Stomach smooth muscle (tissue), 2 donors: ENCODE measurements around the gene ZBTB20.

ENCODE experiments used
- H3K27ac ChIP-seq: one replicate; pipeline ENCODE4 v1.7.0; 2013; ENCODE audit warnings: mild to moderate bottlenecking, low read length, inconsistent platforms
- H3K27me3 ChIP-seq, 2 donors: one replicate each; pipeline ENCODE4 v1.7.0; 2013; ENCODE audit warnings: low read length in 2 of 2; ENCODE audit not compliant: insufficient read depth in 2 of 2, control insufficient read depth in 1 of 2
- H3K36me3 ChIP-seq, 2 donors: one replicate each; pipeline ENCODE4 v1.7.0; 2013; ENCODE audit warnings: low read length in 2 of 2; ENCODE audit not compliant: control insufficient read depth in 2 of 2, insufficient read depth in 2 of 2
- H3K4me1 ChIP-seq: one replicate; pipeline ENCODE4 v1.7.0; 2013; ENCODE audit warnings: low read length; ENCODE audit not compliant: control insufficient read depth, insufficient read depth
- H3K4me3 ChIP-seq, 2 donors: one replicate each; pipeline ENCODE4 v1.7.0; 2013; ENCODE audit warnings: low read length in 2 of 2
- H3K9ac ChIP-seq, 2 donors: one replicate each; pipeline ENCODE4 v1.7.0; 2013; ENCODE audit warnings: low read length in 2 of 2, mild to moderate bottlenecking in 1 of 2
- H3K9me3 ChIP-seq, 2 donors: one replicate each; pipeline ENCODE4 v1.7.0; 2013; ENCODE audit warnings: low read length in 2 of 2; ENCODE audit not compliant: control insufficient read depth in 2 of 2
- donor health status: healthy.
- donor health status: Pancreatic carcinoma.

Gene ZBTB20

GRCh38 chr3:114294940-114295480 is 852.1 kb downstream of the ZBTB20 start:
- Histone ChIP-seq H3K4me3 (no peak overlapping the region), H3K27ac (no peak overlapping the region), H3K9me3 (no peaks in the 10 kb centered on the region), H3K27me3 (peaks cover 0 to 2% of the 10 kb centered on the region in 2 donors), H3K36me3 (no peaks in the 10 kb centered on the region), H3K9ac (no peak overlapping the region), H3K4me1 (no peaks in the 10 kb centered on the region)

- Histone ChIP-seq H3K27ac (no peak within 1 kb of the TSS), H3K4me3 (no peak within 1 kb of the TSS)
Observed at GRCh38 chr3:114293838-114294535, 853.1 kb downstream of the ZBTB20 start, which contains the start of gene TIGIT. TSS of gene TIGIT (plus strand) at chr3:114294028. CDS start at chr3:114294062, 34 bp downstream.

DNA sequence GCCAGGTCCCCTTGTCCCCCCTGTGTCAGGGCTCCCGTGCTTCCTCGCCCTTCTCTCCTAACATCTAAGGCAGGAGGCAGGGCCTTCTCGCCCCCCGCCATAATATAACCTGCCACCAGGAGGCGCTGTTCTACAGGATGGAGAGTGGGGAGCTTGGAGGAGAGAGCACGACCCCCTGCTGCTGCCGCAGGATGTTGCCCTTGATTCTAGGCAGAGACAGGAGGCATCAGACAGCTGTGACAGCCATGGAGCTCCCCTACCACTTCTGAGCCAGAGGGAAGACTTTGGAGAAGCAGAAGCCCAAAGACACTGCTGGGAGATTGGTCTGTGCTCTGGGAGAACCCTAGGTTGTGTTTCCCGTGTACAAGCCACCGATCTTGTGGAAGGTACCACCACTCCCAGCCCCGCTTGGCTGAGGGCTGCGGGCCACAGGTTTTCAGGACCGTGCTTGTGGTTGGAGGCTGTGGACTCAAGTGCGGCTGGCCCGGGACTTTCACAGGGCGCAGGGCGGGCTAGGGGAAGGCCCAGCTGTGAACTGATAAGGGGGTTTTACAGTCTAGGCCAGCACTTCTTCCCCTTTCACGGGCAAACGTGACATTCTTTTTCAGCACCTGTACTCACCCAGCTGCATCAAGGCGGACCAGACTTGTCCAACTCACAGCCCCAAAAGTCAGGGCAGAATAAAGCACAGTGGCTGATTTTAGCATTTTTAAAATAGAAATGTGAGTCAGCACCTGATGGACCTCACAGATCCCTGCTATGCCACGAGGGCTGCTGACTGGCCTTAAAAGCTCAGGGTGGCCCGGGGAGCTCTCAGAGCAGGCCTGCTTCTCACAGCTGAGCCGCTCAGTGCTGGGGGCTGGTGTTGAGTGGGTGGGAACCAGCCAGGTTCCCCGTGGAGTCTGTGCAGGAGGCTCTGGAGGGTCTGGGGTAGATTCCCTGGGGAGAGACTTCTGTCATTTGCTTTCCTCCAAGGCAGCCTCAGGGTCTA is 855.9 kb downstream of the ZBTB20 start:
- no peak overlapping the region for H3K9ac ChIP-seq
- no peak overlapping the region for H3K27ac ChIP-seq
- peaks cover 0 to 2% of the 10 kb centered on the region in 2 donors for H3K27me3 ChIP-seq
- no peaks in the 10 kb centered on the region for H3K9me3 ChIP-seq
- H3K36me3 ChIP-seq, result no peaks in the 10 kb centered on the region
- no peaks in the 10 kb centered on the region for H3K4me1 ChIP-seq
- no peak overlapping the region for H3K4me3 ChIP-seq

More at GRCh38 chr3:114293838-114294535, 853.1 kb downstream of the ZBTB20 start, which contains the start of gene TIGIT:
- no peak within 1 kb of the TSS for H3K9ac ChIP-seq
- H3K4me1 ChIP-seq, result no peaks in the 10 kb centered on the region
- H3K27me3 ChIP-seq, result peaks cover 0 to 2% of the 10 kb centered on the region in 2 donors
- no peaks in the 10 kb centered on the region for H3K9me3 ChIP-seq
- H3K36me3 ChIP-seq, result no peaks in the 10 kb centered on the region

GRCh38 chr3:114286266-114286665 is 860.8 kb downstream of the ZBTB20 start:
- Histone ChIP-seq H3K9me3 (no peaks in the 10 kb centered on the region), H3K4me3 (no peak overlapping the region), H3K9ac (no peak overlapping the region), H3K27me3 (peaks cover 0 to 2% of the 10 kb centered on the region in 2 donors), H3K36me3 (no peaks in the 10 kb centered on the region), H3K4me1 (no peaks in the 10 kb centered on the region), H3K27ac (no peak overlapping the region)

DNA sequence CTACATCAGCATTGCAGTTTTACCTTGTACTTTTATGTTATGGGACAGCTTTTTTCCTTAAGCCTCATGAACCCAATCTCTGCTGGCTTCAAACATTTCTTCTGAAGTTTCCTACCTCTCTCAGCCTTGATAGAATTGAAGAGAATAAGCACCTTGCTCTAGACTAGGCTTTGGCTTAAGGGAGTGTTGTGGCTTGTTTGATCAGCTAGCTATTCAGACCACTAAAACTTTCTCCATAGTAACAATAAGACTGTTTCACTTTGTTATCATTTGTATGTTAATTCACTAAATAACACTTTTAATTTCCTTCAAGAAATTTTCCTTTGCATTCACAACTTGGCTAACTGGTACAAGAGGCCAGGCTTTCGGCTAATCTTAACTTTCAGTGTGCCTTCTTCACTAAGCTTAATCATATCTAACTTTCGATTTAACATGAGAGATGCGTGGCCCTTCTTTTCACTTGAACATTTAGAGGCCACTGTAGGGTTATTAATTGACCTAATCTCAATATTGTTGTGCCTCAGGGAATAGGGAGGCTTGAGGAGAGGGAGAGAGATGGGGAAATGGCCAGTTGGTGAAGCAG is 861.3 kb downstream of the ZBTB20 start:
- Histone ChIP-seq H3K4me1 (no peaks in the 10 kb centered on the region), H3K36me3 (no peaks in the 10 kb centered on the region), H3K9me3 (no peaks in the 10 kb centered on the region), H3K4me3 (no peak overlapping the region), H3K9ac (no peak overlapping the region), H3K27me3 (no peaks in the 10 kb centered on the region), H3K27ac (no peak overlapping the region)

GRCh38 chr3:114284644-114285043 is 862.4 kb downstream of the ZBTB20 start:
- Histone ChIP-seq H3K27ac (no peak overlapping the region), H3K9me3 (no peaks in the 10 kb centered on the region), H3K27me3 (no peaks in the 10 kb centered on the region), H3K9ac (no peak overlapping the region), H3K4me1 (no peaks in the 10 kb centered on the region), H3K36me3 (no peaks in the 10 kb centered on the region), H3K4me3 (no peak overlapping the region)
